Activated B cell treated with CpG ODN at 0.5 μM for 24 hours (primary cell): Measurements from ENCODE around the gene SNRPE. TPM values are rescaled to one million over a fixed set of nuclear protein-coding genes. Genes with fewer than 3 reads are reported as not detected.

ENCODE experiments used
- ATAC-seq: fragments of 200-7000 bp; cut with Tn5 transposase; one replicate; pipeline ENCODE4 v1.10.0; 2021; ENCODE audit warnings: low read depth, mild to moderate bottlenecking, moderate library complexity
- CTCF ChIA-PET: fragments of 350-600 bp; sonication (Branson Sonifier 250); formaldehyde crosslinking; loops from one replicate; lab custom pipeline; 2021; ENCODE audit warnings: antibody characterized with exemption; lab: Charles Lee
- POLR2A ChIA-PET: fragments of 350-600 bp; sonication (Branson Sonifier 250); formaldehyde crosslinking; loops from one replicate; lab custom pipeline; 2021; ENCODE audit warnings: antibody characterized with exemption; lab: Charles Lee
- DNase-seq: peaks from one replicate; pipeline ENCODE4 v3.0.0; 2022
- H3K27ac Mint-ChIP-seq: one replicate; pipeline ENCODE4 v1.8.0; 2020; ENCODE audit warnings: mixed read lengths
- H3K27me3 Mint-ChIP-seq: one replicate; pipeline ENCODE4 v1.8.0; 2021; ENCODE audit warnings: mixed read lengths
- H3K36me3 Mint-ChIP-seq: one replicate; pipeline ENCODE4 v1.8.0; 2021; ENCODE audit warnings: low read depth, mixed read lengths
- H3K4me1 Mint-ChIP-seq: one replicate; pipeline ENCODE4 v1.8.0; 2021; ENCODE audit warnings: mixed read lengths
- H3K4me3 Mint-ChIP-seq: one replicate; pipeline ENCODE4 v1.8.0; 2020; ENCODE audit warnings: mild to moderate bottlenecking, mixed read lengths
- H3K9me3 Mint-ChIP-seq: one replicate; pipeline ENCODE4 v1.8.0; 2020; ENCODE audit warnings: mixed read lengths
- CTCF ChIP-seq: fragments of 200-600 bp; IDR thresholded peaks from one replicate; pipeline ENCODE4 v1.8.0; 2022; ENCODE audit warnings: antibody characterized with exemption, mild to moderate bottlenecking
- intact Hi-C: fragments of 100-400 bp; cut with micrococcal nuclease; formaldehyde crosslinking; loops from one replicate; pipeline ENCODE4 v1.15.1; 2024
- total RNA-seq: library from RNA; stranded (reverse); gene quantifications from 2 replicates; pipeline ENCODE4 v1.2.3, GENCODE V29; 2022

Gene SNRPE
- total RNA-seq, 1 donor from 2014 or later, result 149 TPM

GRCh38 chr1:203906932-203907331 is 45.5 kb downstream of the SNRPE start:
- ChIA-PET POLR2A (no interaction called here), CTCF (no interaction called here)
- no peak for DNase-seq
- no peak for TF ChIP-seq CTCF
- ATAC-seq, result no peak
- intact Hi-C loops, result no loop called here
- H3K27me3 Mint-ChIP-seq, result peaks cover 4% of the 10 kb centered on the region
- H3K4me1 Mint-ChIP-seq, result no peaks in the 10 kb centered on the region
- no peaks in the 10 kb centered on the region for H3K9me3 Mint-ChIP-seq
- H3K27ac Mint-ChIP-seq, result no peak overlapping the region
- H3K36me3 Mint-ChIP-seq, result no peaks in the 10 kb centered on the region
- no peak overlapping the region for H3K4me3 Mint-ChIP-seq

GRCh38 chr1:203907901-203908300 is 46.5 kb downstream of the SNRPE start:
- no peak for ATAC-seq
- H3K9me3 Mint-ChIP-seq, result no peaks in the 10 kb centered on the region
- DNase-seq, result no peak
- no peaks in the 10 kb centered on the region for H3K4me1 Mint-ChIP-seq
- peaks cover 4% of the 10 kb centered on the region for H3K27me3 Mint-ChIP-seq
- no peak overlapping the region for H3K4me3 Mint-ChIP-seq
- H3K36me3 Mint-ChIP-seq, result no peaks in the 10 kb centered on the region
- ChIA-PET POLR2A (interaction anchor here (0.8 kb wide), 1 partner anchor 13 kb away, joined by 3 read pairs; no protein-coding TSS in a partner anchor), CTCF (no interaction called here)
- intact Hi-C loops, result no loop called here
- no peak for TF ChIP-seq CTCF
- H3K27ac Mint-ChIP-seq, result no peak overlapping the region

GRCh38 chr1:203911806-203912205 is 50.4 kb downstream of the SNRPE start:
- no peaks in the 10 kb centered on the region for H3K36me3 Mint-ChIP-seq
- no peak for DNase-seq
- H3K27me3 Mint-ChIP-seq, result peaks cover 4% of the 10 kb centered on the region
- POLR2A ChIA-PET, result no interaction called here
- no peak overlapping the region for H3K4me3 Mint-ChIP-seq
- H3K27ac Mint-ChIP-seq, result no peak overlapping the region
- ATAC-seq, result no peak
- CTCF ChIA-PET, result no interaction called here
- intact Hi-C loops, result no loop called here
- H3K4me1 Mint-ChIP-seq, result no peaks in the 10 kb centered on the region
- no peaks in the 10 kb centered on the region for H3K9me3 Mint-ChIP-seq
- no peak for TF ChIP-seq CTCF

- Mint-ChIP-seq H3K9me3 (no peaks in the 10 kb centered on the region), H3K27ac (no peak overlapping the region), H3K4me3 (no peak overlapping the region), H3K36me3 (no peaks in the 10 kb centered on the region), H3K27me3 (peaks cover 4% of the 10 kb centered on the region), H3K4me1 (no peaks in the 10 kb centered on the region)
- ATAC-seq (no peak), DNase-seq (no peak)
- ChIA-PET POLR2A (no interaction called here), CTCF (no interaction called here)
- intact Hi-C loops, result no loop called here
- no peak for TF ChIP-seq CTCF
Measured at GRCh38 chr1:203913073-203913521, 51.7 kb downstream of the SNRPE start.

GRCh38 chr1:203914292-203914691 is 52.9 kb downstream of the SNRPE start:
- H3K4me1 Mint-ChIP-seq, result no peaks in the 10 kb centered on the region
- no peak overlapping the region for H3K27ac Mint-ChIP-seq
- ChIA-PET POLR2A (no interaction called here), CTCF (no interaction called here)
- no peaks in the 10 kb centered on the region for H3K36me3 Mint-ChIP-seq
- H3K4me3 Mint-ChIP-seq, result no peak overlapping the region
- H3K27me3 Mint-ChIP-seq, result peaks cover 4% of the 10 kb centered on the region
- no peak for TF ChIP-seq CTCF
- DNase-seq (no peak), ATAC-seq (no peak)
- intact Hi-C loops, result no loop called here
- no peaks in the 10 kb centered on the region for H3K9me3 Mint-ChIP-seq
